B cell (primary cell): ENCODE data around the gene GCNT3. TPM values are rescaled to one million over a fixed set of nuclear protein-coding genes. Genes with fewer than 3 reads are reported as not detected.

Experiments used
- ATAC-seq: fragments of 200-7000 bp; cut with Tn5 transposase; one replicate; pipeline ENCODE4 v1.10.0; 2021; ENCODE audit warnings: low read depth, mild to moderate bottlenecking, moderate number of reproducible peaks, moderate library complexity
- CTCF ChIA-PET: fragments of 350-600 bp; sonication (Branson Sonifier 250); formaldehyde crosslinking; loops from one replicate; lab custom pipeline; 2021; ENCODE audit warnings: antibody characterized with exemption, inconsistent platforms; lab: Charles Lee
- POLR2A ChIA-PET: fragments of 350-600 bp; sonication (Branson Sonifier 250); formaldehyde crosslinking; loops from one replicate; lab custom pipeline; 2021; ENCODE audit warnings: antibody characterized with exemption; lab: Charles Lee
- DNase-seq: peaks from one replicate; pipeline ENCODE4 v3.0.0; 2013
- H2AFZ ChIP-seq: 2 replicates; pipeline ENCODE4 v1.6.1; 2012; ENCODE audit warnings: mild to moderate bottlenecking, low read depth, low read length; ENCODE audit not compliant: insufficient read depth, poor library complexity, severe bottlenecking
- H3K27ac ChIP-seq, 2 donors: 1 replicate in 1 of 2; 2 replicates in 1 of 2; pipeline ENCODE4 v1.5.1; 2012 to 2013; ENCODE audit warnings: low read length in 2 of 2, mild to moderate bottlenecking in 2 of 2, moderate library complexity in 1 of 2
- H3K27me3 ChIP-seq, 4 experiments: fragments of 200-600 bp in 1 of 4; sonication (generic) in 1 of 4; replicated peaks in 1 of 4; 1 replicate in 2 of 4; 2 replicates in 2 of 4; pipeline versions ENCODE4 v1.6.1 to v1.7.0; 2013 to 2016; ENCODE audit warnings: low read length in 3 of 4, mild to moderate bottlenecking in 2 of 4, mixed read lengths in 1 of 4, moderate library complexity in 1 of 4; ENCODE audit not compliant: insufficient read depth in 4 of 4, control insufficient read depth in 3 of 4; ENCODE audit errors: control extremely low read depth in 1 of 4
- H3K36me3 ChIP-seq, 2 experiments: replicated peaks in 1 of 2; 1 replicate in 1 of 2; 2 replicates in 1 of 2; pipeline versions ENCODE4 v1.6.1 to v1.7.1; 2013; ENCODE audit warnings: low read length in 1 of 2; ENCODE audit not compliant: insufficient read depth in 2 of 2, control insufficient read depth in 1 of 2; ENCODE audit errors: control extremely low read depth in 1 of 2, extremely low read depth in 1 of 2
- H3K4me1 ChIP-seq, 2 donors: fragments of 200-600 bp in 1 of 2; sonication (generic) in 1 of 2; 1 replicate in 1 of 2; 2 replicates in 1 of 2; pipeline versions ENCODE4 v1.5.1 to v1.6.1; 2013 to 2017; ENCODE audit warnings: low read length in 2 of 2; ENCODE audit not compliant: control insufficient read depth in 2 of 2, insufficient read depth in 2 of 2
- H3K4me2 ChIP-seq: replicated peaks from 2 replicates; pipeline ENCODE3; 2012; ENCODE audit warnings: mild to moderate bottlenecking, low read depth, low read length; ENCODE audit not compliant: poor library complexity, severe bottlenecking
- H3K4me3 ChIP-seq, 5 experiments: fragments of 200-600 bp in 1 of 5; sonication (generic) in 1 of 5; 1 replicate in 3 of 5; 2 replicates in 2 of 5; pipeline versions ENCODE4 v1.5.1 to v1.7.0; 2011 to 2016; ENCODE audit warnings: low read length in 4 of 5, mild to moderate bottlenecking in 4 of 5, low read depth in 2 of 5, control low read depth in 1 of 5, moderate library complexity in 1 of 5; ENCODE audit not compliant: insufficient read depth in 1 of 5; ENCODE audit errors: control extremely low read depth in 1 of 5, extremely low read depth in 1 of 5
- H3K79me2 ChIP-seq: fragments of 200-600 bp; sonication (generic); one replicate; pipeline ENCODE4 v1.6.0; 2016; ENCODE audit warnings: low read length; ENCODE audit not compliant: control insufficient read depth, insufficient read depth
- H3K9ac ChIP-seq: fragments of 200-600 bp; sonication (generic); 2 replicates; pipeline ENCODE4 v1.6.1; 2017; ENCODE audit warnings: mild to moderate bottlenecking, low read length, moderate library complexity
- H3K9me3 ChIP-seq, 3 donors: one replicate each; pipeline versions ENCODE4 v1.6.1 to v1.7.1; 2013; ENCODE audit warnings: low read length in 2 of 3; ENCODE audit not compliant: control insufficient read depth in 2 of 3, insufficient read depth in 1 of 3; ENCODE audit errors: control extremely low read depth in 1 of 3
- H4K20me1 ChIP-seq: 2 replicates; pipeline ENCODE4 v1.6.0; 2012; ENCODE audit warnings: mild to moderate bottlenecking, low read length; ENCODE audit not compliant: insufficient read depth, control insufficient read depth, poor library complexity, severe bottlenecking
- H3K27ac Mint-ChIP-seq: one replicate; pipeline ENCODE4 v1.8.0; 2021; ENCODE audit warnings: mixed read lengths
- H3K27me3 Mint-ChIP-seq: one replicate; pipeline ENCODE4 v1.8.0; 2021; ENCODE audit warnings: mixed read lengths
- H3K4me1 Mint-ChIP-seq: one replicate; pipeline ENCODE4 v1.8.0; 2021; ENCODE audit warnings: mixed read lengths
- H3K4me3 Mint-ChIP-seq: one replicate; pipeline ENCODE4 v1.8.0; 2021; ENCODE audit warnings: mixed read lengths
- H3K9me3 Mint-ChIP-seq: one replicate; pipeline ENCODE4 v1.8.0; 2022; ENCODE audit warnings: mixed read lengths; ENCODE audit not compliant: insufficient read depth
- EZH2 ChIP-seq: IDR thresholded peaks from 2 replicates; pipeline ENCODE4 v1.6.1; 2012; ENCODE audit warnings: borderline replicate concordance, low read depth, mild to moderate bottlenecking, moderate library complexity, low read length; ENCODE audit not compliant: insufficient read depth, poor library complexity, severe bottlenecking
- WGBS: methylation state at CpG from one replicate; pipeline ENCODE4 v1.1.5; 2013; ENCODE audit warnings: missing lambda C conversion rate; ENCODE audit not compliant: insufficient coverage; 5-methylcytosine and 5-hydroxymethylcytosine counted together
- intact Hi-C: fragments of 100-400 bp; cut with micrococcal nuclease; formaldehyde crosslinking; loops from one replicate; pipeline ENCODE4 v1.10.0; 2022
- polyA plus RNA-seq: library from polyadenylated mRNA; depleted of rRNA; stranded (reverse); fragments of >200 nt; gene quantifications from 2 replicates; pipeline ENCODE4 v1.2.3, GENCODE V29; 2012
- total RNA-seq, 2 donors: library from RNA; stranded (reverse); fragments of 120-200 nt in 1 of 2; gene quantifications; 1 replicate in 1 of 2; 2 replicates in 1 of 2; pipeline versions ENCODE4 v1.2.3 to v1.2.4, GENCODE V29; 2013 to 2022
- TF ChIP-seq, protein P1 (sequence below): fragments of 200-600 bp; IDR thresholded peaks from one replicate; pipeline ENCODE4 v1.8.0; 2022; ENCODE audit warnings: antibody characterized with exemption, mild to moderate bottlenecking

Gene GCNT3
- total and polyA plus RNA-seq, 2 donors (not counting 1 experiment from before 2014, with no cell fraction given) = not detected

- ChIA-PET CTCF (interaction anchor here (0.6 to 2.9 kb wide), 5 partner anchors 27 to 44 kb away, joined by 3 to 13 read pairs (median 3); no protein-coding TSS in a partner anchor), POLR2A (no interaction called here)
- H3K4me3 ChIP-seq = no peak overlapping the region
- H3K9ac ChIP-seq = no peak overlapping the region
- H2AFZ ChIP-seq = no peak overlapping the region
- DNase-seq (no peak), ATAC-seq (no peak)
- no peaks in the 10 kb centered on the region for H4K20me1 ChIP-seq
- Mint-ChIP-seq H3K4me1 (no peaks in the 10 kb centered on the region), H3K27ac (no peak overlapping the region), H3K9me3 (no peaks in the 10 kb centered on the region), H3K27me3 (no peaks in the 10 kb centered on the region), H3K4me3 (no peak overlapping the region)
- no CpG with 5 or more reads among the region's 2 CpGs for WGBS
- no peaks in the 10 kb centered on the region for H3K36me3 ChIP-seq
- no peaks in the 10 kb centered on the region for H3K4me1 ChIP-seq
- no peaks in the 10 kb centered on the region for H3K79me2 ChIP-seq
- TF ChIP-seq, protein P1, sequence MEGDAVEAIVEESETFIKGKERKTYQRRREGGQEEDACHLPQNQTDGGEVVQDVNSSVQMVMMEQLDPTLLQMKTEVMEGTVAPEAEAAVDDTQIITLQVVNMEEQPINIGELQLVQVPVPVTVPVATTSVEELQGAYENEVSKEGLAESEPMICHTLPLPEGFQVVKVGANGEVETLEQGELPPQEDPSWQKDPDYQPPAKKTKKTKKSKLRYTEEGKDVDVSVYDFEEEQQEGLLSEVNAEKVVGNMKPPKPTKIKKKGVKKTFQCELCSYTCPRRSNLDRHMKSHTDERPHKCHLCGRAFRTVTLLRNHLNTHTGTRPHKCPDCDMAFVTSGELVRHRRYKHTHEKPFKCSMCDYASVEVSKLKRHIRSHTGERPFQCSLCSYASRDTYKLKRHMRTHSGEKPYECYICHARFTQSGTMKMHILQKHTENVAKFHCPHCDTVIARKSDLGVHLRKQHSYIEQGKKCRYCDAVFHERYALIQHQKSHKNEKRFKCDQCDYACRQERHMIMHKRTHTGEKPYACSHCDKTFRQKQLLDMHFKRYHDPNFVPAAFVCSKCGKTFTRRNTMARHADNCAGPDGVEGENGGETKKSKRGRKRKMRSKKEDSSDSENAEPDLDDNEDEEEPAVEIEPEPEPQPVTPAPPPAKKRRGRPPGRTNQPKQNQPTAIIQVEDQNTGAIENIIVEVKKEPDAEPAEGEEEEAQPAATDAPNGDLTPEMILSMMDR = peak; percentile 35
- no peak for TF ChIP-seq EZH2
- no peaks in the 10 kb centered on the region for H3K9me3 ChIP-seq
- H3K4me2 ChIP-seq = no peak overlapping the region
- intact Hi-C loops = no loop called here
- no peak overlapping the region for H3K27ac ChIP-seq
- no peaks in the 10 kb centered on the region for H3K27me3 ChIP-seq
Observed at GRCh38 chr15:59562448-59563186, 49.0 kb upstream of the GCNT3 start.

GRCh38 chr15:59565299-59565698 lies 46.3 kb upstream of the GCNT3 start:
- H3K27ac Mint-ChIP-seq = no peak overlapping the region
- H3K4me3 Mint-ChIP-seq = no peak overlapping the region
- DNase-seq = no peak

More at GRCh38 chr15:59565299-59565698, 46.3 kb upstream of the GCNT3 start:
- Histone ChIP-seq H3K4me3 (no peak overlapping the region), H3K36me3 (no peaks in the 10 kb centered on the region), H3K4me1 (no peaks in the 10 kb centered on the region), H2AFZ (no peak overlapping the region), H4K20me1 (no peaks in the 10 kb centered on the region), H3K79me2 (no peaks in the 10 kb centered on the region), H3K4me2 (no peak overlapping the region), H3K27ac (no peak overlapping the region), H3K27me3 (no peaks in the 10 kb centered on the region), H3K9ac (no peak overlapping the region), H3K9me3 (no peaks in the 10 kb centered on the region)
- WGBS = 100% methylated on average over 2 of the region's 4 CpGs
- H3K27me3 Mint-ChIP-seq = no peaks in the 10 kb centered on the region
- POLR2A ChIA-PET = no interaction called here
- CTCF ChIA-PET = interaction anchor here (2.9 kb wide), 1 partner anchor 32 kb away, joined by 13 read pairs; no protein-coding TSS in a partner anchor
- intact Hi-C loops = no loop called here
- peaks cover 3% of the 10 kb centered on the region for H3K4me1 Mint-ChIP-seq
- ATAC-seq = no peak
- H3K9me3 Mint-ChIP-seq = no peaks in the 10 kb centered on the region
- TF ChIP-seq, protein P1 = no peak
- no peak for TF ChIP-seq EZH2
